B cell (primary cell): ENCODE results near the gene TMC1.

Experiments
- CTCF ChIP-seq: fragments of 200-600 bp; IDR thresholded peaks from one replicate; pipeline ENCODE4 v1.8.0; 2022; ENCODE audit warnings: antibody characterized with exemption, mild to moderate bottlenecking
- EZH2 ChIP-seq: IDR thresholded peaks from 2 replicates; pipeline ENCODE4 v1.6.1; 2012; ENCODE audit warnings: borderline replicate concordance, low read depth, mild to moderate bottlenecking, moderate library complexity, low read length; ENCODE audit not compliant: insufficient read depth, poor library complexity, severe bottlenecking

GRCh38 chr9:72473474-72474261 is 47.7 kb upstream of the TMC1 start:
- TF ChIP-seq CTCF (no peak), EZH2 (no peak)
